Cerebellar nuclear complex (tissue), 1 donor: ENCODE data around the gene DOC2B.
A peak's percentile ranks its signal among the peaks of the same experiment; 100 is the strongest.
"Not testable (repeated sequence)": the region's sequence is repeated elsewhere in the genome, so short reads cannot be mapped to it uniquely, and the experiment has no call there.

Experiments used
- DNase-seq, 2 experiments: peaks; one replicate each; lab custom pipeline; 2025; lab: John Stamatoyannopoulos, UW

DOC2B gene

GRCh38 chr17:192666-193425 is 11.4 kb upstream of the DOC2B start:
- DNase-seq = no peak

DNA sequence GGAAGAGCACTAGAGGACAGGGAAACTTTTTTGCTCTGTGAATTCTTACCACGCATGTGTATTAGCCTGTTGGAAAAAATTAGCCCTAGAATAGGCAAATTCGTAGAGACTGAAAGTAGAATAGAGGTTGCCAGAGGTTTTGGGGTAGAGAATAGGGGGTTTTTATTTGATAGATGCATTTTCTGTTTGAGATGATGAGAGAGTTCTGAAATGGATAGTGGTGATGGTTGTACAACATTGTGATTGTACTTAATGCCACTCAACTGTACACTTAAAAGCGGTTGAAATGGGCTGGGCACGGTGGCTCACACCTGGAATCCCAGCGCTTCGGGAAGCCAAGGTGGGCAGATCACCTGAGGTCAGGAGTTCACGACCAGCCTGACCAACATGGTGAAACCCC is 8.0 kb upstream of the DOC2B start:
- DNase-seq = no peak

GRCh38 chr17:187130-187529 is 5.7 kb upstream of the DOC2B start:
- no peak for DNase-seq

DNA sequence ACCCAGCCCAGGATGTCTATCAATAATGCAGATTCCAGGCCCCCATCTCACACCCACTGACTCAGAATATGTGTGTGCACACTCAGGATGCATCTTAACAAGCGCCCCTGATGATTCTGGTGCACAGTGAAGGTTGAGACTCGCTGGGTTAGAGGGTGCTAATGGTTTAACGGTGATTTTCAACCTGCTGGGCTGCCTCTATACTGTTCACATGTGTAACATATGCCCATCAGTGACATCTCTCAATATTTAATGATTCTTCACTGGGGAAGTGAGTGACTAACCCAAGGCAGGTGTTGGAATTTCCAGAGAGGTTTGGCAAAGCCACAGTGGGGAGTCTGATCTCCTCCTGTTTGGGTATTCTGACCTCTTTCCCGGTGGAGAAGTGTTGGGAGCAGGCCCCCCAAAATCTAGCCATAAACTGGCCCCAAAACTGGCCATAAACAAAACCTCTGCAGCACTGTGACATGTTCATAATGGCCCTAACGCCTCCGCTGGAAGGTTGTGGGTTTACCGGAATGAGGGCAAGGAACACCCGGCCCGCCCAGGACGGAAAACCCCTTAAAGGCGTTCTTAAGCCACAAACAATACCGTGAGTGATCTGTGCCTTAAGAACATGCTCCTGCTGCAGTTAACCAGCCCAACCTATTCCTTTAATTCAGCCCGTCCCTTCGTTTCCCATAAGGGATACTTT is 4.1 kb upstream of the DOC2B start:
- no peak for DNase-seq

- no peak for DNase-seq
These were observed 1.6 kb upstream of the DOC2B start for GRCh38 chr17:183021-183420.

GRCh38 chr17:182050-182751 is 751 bp upstream of the DOC2B start:
- no peak for DNase-seq

DNA sequence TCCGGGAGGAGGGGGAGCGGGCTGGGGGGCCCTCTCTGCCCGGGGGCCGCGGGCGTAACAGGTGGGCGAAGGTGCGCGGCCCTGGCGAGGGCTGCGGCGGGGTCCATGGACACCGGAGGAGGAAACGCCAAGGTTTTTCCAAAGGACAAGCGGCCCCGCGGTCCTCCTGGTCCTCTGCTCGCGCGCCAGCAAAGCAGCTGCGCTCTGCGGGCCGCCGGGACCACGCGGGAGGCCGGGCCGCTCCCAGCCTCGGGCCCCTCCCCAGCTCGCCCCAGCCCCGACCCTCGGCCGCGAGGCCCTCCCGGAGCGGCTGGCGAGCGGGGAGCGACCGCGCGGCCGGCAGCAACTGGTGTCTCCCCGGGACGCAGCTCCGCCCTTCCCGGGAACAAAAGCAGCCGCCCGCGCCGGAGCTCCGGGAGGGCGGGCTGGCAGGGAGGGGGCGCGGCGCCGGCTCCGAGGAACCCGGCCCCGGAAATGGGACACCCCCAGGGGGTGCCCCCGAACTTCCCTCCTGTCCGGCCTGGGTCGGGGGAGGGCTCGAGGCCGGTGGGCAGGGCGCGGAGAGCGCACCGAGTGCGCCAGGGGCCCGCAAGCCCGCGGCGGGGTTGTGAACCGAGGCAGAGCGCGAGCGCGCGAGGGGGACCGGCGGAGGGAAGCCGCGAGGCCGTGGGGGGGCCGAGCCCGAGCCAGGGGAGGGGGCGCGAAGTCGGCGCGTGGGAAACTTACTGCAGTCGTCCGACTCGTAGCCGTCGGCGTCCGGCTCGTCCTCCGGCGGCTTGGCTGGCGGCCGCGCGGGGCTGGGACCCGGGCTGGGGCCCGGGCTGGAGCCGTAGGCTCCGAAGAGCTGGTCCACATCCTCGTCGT is 837 bp downstream of the DOC2B start:
- no peak for DNase-seq

- no peak for DNase-seq
These were observed 1.6 kb downstream of the DOC2B start for GRCh38 chr17:179781-180380.

- no peak for DNase-seq
These were observed 2.4 kb downstream of the DOC2B start for GRCh38 chr17:179066-179432.

DNA sequence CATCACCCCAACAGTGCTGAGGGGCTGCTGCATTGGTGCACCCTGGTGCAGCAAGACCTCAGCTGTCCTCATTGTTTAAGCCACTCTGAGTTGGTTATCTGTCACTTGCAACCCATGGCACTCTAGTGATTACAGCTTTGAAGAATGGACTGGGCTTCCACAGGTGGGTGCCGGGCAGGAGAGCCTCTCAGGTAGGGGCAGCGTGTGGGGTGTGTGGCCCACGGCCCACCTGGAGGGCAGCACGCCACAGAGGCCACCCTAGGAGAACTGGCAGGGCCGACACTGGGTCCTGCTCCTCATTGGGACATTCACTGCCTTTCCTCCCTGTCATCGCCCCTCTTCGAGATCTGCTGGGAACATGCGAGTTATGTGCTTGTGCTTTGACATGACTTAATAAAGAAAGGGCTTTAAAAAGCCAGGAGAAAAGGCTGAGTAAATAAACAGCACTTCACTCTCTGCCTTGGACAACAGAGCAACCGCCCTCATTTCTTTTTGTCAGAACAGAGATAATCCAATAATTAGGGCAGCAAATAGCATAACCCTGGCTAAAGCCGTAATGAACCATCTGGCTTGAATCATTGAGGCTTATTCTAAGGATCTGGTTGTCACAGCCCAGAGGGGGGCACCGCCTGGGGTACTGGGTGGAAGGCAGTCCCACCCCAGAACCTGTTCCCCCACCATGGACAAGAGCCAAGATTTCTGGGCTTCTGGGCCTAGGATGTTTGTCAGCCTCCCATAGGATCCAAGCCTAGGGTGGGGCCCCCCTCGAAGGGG is 3.0 kb downstream of the DOC2B start:
- DNase-seq = peak in 1 of 2 experiments; percentile 2

DNA sequence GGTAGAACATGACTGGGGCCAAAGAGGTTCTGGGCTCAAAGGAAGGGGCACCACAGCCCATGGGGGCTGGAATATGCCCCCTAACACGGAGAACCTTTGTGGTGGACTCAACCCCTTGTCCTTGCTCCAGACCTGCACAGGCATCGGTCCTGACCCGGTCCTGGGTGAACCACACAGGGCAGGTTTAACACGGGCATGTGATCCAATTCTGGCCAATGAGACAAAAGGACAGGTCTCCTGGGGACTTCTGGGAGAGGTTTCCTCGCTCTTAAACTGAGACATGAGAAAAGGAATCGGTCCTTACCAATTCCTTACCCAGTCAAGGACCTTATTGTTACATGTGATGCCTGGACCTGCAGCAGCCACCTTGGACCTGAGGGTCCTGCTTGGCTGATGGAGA is 3.7 kb downstream of the DOC2B start:
- DNase-seq = peak in 1 of 2 experiments; percentile 11

DNA sequence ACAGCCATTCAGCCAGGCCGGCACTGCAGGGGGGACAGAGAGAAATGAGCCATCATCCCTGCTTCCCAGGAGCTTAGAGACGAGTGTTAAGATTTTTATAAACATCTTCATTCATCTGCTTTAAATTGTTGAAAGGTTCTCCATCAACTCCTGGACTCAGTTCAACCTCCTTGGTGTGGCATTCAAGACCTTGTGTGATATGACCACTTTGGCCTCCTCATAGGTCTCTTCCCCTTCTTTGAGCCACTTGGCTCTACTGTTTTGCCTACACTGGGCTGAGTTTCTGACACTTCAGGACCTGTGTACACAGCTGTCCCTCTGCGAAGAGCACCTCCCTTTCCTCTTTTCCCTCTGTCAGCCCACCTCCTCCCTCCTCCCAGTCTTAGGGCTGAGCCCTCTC is 4.3 kb downstream of the DOC2B start:
- DNase-seq = no peak

DNA sequence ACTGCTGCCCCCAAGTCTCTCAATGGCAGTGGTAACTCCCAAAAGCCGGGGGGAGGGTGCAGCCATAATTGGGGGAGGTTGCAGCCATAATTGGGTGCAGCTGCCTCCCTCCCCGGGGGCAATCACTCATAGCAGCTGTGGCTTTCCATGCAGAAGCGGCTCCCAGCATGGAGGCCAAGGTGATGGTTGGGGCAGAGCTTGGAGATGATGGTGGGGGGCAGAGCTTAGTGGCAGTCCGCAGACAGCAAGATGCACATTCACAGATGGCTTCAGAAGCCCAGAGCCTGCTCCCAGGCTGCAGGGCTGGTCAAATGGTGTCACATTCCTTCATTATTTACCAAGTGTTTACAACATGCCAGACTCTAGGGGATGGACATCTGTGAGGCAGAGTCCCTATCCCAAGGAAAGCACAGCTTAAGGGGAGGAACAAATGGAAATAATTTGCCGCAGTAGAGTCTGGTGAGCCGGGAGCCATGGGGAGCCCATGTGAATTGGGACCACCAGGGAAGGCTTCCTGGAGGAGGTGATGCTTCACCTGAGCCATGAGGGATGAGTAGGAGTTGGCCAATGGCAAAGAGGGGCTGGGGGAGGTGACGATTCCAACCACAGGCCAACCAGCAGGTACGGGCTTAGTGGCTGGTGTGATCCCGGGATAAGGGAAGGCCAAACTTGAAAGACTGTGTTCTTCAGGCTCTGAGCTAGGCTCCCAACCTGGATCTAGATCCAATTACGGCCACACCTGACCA is 8.1 kb downstream of the DOC2B start:
- DNase-seq = no peak

- DNase-seq = no peak
These were observed 9.0 kb downstream of the DOC2B start for GRCh38 chr17:172401-172800.

DNA sequence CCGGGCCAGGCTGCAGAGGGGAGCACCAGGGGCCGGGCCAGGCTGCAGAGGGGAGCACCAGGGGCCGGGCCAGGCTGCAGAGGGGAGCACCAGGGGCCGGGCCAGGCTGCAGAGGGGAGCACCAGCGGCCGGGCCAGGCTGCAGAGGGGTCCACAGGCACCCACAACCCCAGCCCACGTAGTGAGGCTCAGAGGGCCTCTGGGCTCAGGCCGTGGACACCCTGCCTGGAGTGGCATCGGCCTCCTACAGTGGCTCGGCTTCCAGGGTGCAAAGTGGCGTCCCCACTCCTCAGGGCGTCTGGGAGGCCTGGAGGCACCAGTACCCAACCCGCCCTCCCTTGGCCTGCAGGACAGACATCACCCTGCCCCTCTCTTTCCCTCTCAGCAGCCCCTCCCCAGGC is 9.6 kb downstream of the DOC2B start:
- DNase-seq = no peak

DNA sequence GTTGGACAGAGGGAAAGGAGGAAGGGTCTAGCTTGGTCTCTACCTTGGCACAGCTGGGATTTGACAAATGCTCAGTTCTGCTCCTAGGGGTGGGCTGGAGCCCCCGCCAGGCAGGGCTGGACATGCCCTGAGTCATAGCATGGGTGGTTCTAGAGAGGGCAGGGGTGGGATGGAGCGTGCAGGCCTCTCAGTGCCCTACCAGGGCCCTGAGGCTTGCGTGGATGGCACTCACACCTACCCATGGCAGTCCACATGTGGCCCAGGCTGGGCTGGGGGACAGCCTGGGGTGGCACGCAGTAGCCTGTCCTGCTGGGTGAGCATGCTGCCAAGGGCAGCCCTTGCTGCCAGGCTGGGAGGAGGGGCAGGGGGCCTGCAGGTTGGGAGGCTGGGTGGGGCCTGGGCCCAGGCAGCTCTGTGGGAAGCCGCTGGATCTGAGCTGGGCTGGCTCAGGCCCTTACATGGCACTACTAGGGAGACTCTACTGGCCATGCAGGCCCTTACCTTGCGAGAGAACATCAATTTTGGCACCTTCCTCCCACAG is 11.2 kb downstream of the DOC2B start:
- no peak for DNase-seq

GRCh38 chr17:168614-169013 is 12.8 kb downstream of the DOC2B start:
- DNase-seq = not testable (repeated sequence)

DNA sequence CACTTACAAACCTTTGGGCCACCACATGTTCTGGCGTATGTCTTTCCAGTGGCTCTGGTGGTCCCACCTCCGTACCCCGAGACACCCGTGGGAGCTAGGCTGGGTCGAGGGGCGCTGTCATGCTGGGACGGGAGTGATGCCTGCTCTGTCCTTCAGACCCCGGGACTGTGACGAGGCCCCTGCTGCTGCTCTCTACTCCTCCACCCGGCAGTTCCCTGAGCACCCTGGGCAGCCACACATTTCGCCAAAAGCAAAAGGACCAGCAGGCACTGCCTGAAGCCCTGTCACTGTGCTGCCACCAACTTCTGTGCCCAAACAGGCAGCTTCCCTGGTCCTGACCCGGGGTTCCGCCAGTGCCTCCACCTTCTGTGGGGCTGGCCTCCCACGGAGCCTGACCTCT is 15.5 kb downstream of the DOC2B start:
- DNase-seq = no peak

- DNase-seq = peak in 1 of 2 experiments; percentile 32
These were observed 16.9 kb downstream of the DOC2B start for GRCh38 chr17:164303-165235.
